Hepatocyte (in vitro differentiated cells): ENCODE data around the gene CLIP3. TPM values are rescaled to one million over a fixed set of nuclear protein-coding genes. Genes with fewer than 3 reads are reported as not detected.

ENCODE experiments used
- DNase-seq: peaks from one replicate; pipeline ENCODE4 v3.0.0-alpha.2; 2016; ENCODE audit warnings: low spot score
- H2AFZ ChIP-seq: fragments of 200-600 bp; sonication (generic); 2 replicates; pipeline ENCODE4 v1.6.0; 2016; ENCODE audit warnings: antibody characterized with exemption, mild to moderate bottlenecking
- H3K27ac ChIP-seq: fragments of 200-600 bp; sonication (generic); 2 replicates; pipeline ENCODE4 v1.5.1; 2016; ENCODE audit warnings: mild to moderate bottlenecking
- H3K27me3 ChIP-seq: fragments of 200-600 bp; sonication (generic); 2 replicates; pipeline ENCODE4 v1.6.1; 2016
- H3K36me3 ChIP-seq: fragments of 200-600 bp; sonication (generic); replicated peaks from 2 replicates; pipeline ENCODE4 v1.5.1; 2016; ENCODE audit warnings: low read depth; ENCODE audit not compliant: insufficient read depth
- H3K4me1 ChIP-seq: fragments of 200-600 bp; sonication (generic); 2 replicates; pipeline ENCODE4 v1.5.1; 2016; ENCODE audit warnings: mild to moderate bottlenecking, moderate library complexity; ENCODE audit not compliant: insufficient read depth
- H3K4me2 ChIP-seq: fragments of 200-600 bp; sonication (generic); 2 replicates; pipeline ENCODE4 v1.6.0; 2016
- H3K4me3 ChIP-seq: fragments of 200-600 bp; sonication (generic); 2 replicates; pipeline ENCODE4 v1.5.1; 2016; ENCODE audit warnings: mild to moderate bottlenecking
- H3K79me2 ChIP-seq: fragments of 200-600 bp; sonication (generic); 2 replicates; pipeline ENCODE4 v1.6.0; 2017; ENCODE audit warnings: mild to moderate bottlenecking
- H3K9me2 ChIP-seq: fragments of 200-600 bp; sonication (generic); replicated peaks from 2 replicates; pipeline ENCODE4 v1.6.0; 2017; ENCODE audit warnings: mild to moderate bottlenecking; ENCODE audit not compliant: insufficient read depth
- H3K9me3 ChIP-seq: fragments of 200-600 bp; sonication (generic); 2 replicates; pipeline ENCODE4 v1.5.1; 2016; ENCODE audit warnings: low read depth, mild to moderate bottlenecking
- H4K20me1 ChIP-seq: fragments of 200-600 bp; sonication (generic); 2 replicates; pipeline ENCODE4 v1.6.0; 2016; ENCODE audit warnings: mild to moderate bottlenecking; ENCODE audit not compliant: insufficient read depth, poor library complexity, severe bottlenecking
- CTCF ChIP-seq: fragments of 200-600 bp; sonication (generic); IDR thresholded peaks from 2 replicates; pipeline ENCODE4 v1.5.1; 2016; ENCODE audit warnings: antibody characterized with exemption, mild to moderate bottlenecking; ENCODE audit not compliant: poor library complexity
- EZH2 ChIP-seq: fragments of 200-600 bp; sonication (generic); IDR thresholded peaks from 2 replicates; pipeline ENCODE4 v1.6.1; 2016; ENCODE audit warnings: antibody characterized with exemption, mild to moderate bottlenecking, borderline replicate concordance
- EZH2phosphoT487 ChIP-seq: fragments of 200-600 bp; sonication (generic); IDR thresholded peaks from one replicate; pipeline ENCODE4 v1.6.1; 2018; ENCODE audit warnings: antibody characterized with exemption, mild to moderate bottlenecking, low read depth, moderate library complexity; ENCODE audit not compliant: unreplicated experiment, severe bottlenecking
- WGBS: methylation state at CpG from one replicate; pipeline ENCODE4 v1.1.6; 2016; ENCODE audit warnings: low lambda C conversion rate; ENCODE audit errors: missing lambda C conversion rate; 5-methylcytosine and 5-hydroxymethylcytosine counted together
- polyA plus RNA-seq: library from polyadenylated mRNA; unstranded; fragments of >200 nt; fragmentation: Nextera tagmentation; extraction: Ambion mirVana; gene quantifications from 2 replicates; pipeline ENCODE4 v1.2.1, GENCODE V29; 2016
- total RNA-seq: library from RNA; depleted of rRNA; stranded (reverse); fragments of >200 nt; gene quantifications from 2 replicates; pipeline ENCODE4 v1.2.3, GENCODE V29; 2014

CLIP3 gene
- total and polyA plus RNA-seq, 2 experiments from 2014 or later = 5.1 to 19.5 TPM

- Histone ChIP-seq H2AFZ (peak overlapping the region; percentile 35), H3K9me2 (no peaks in the 10 kb centered on the region), H4K20me1 (no peaks in the 10 kb centered on the region), H3K4me2 (peak overlapping the region; percentile 96), H3K4me3 (no peak overlapping the region), H3K9me3 (no peaks in the 10 kb centered on the region), H3K27me3 (peaks cover 28% of the 10 kb centered on the region), H3K4me1 (no peaks in the 10 kb centered on the region), H3K79me2 (no peaks in the 10 kb centered on the region), H3K36me3 (no peaks in the 10 kb centered on the region), H3K27ac (no peak overlapping the region)
- no peak for DNase-seq
- TF ChIP-seq CTCF (no peak), EZH2phosphoT487 (no peak), EZH2 (no peak)
- 32% methylated on average over 8 of the region's 8 CpGs for WGBS
Observed at GRCh38 chr19:35987571-35987896, 45.1 kb downstream of the CLIP3 start.

- Histone ChIP-seq H3K4me3 (no peak overlapping the region), H3K27ac (no peak overlapping the region), H3K9me2 (no peaks in the 10 kb centered on the region), H3K4me2 (peak overlapping the region; percentile 96), H3K9me3 (no peaks in the 10 kb centered on the region), H3K4me1 (no peaks in the 10 kb centered on the region), H3K79me2 (no peaks in the 10 kb centered on the region), H2AFZ (peak overlapping the region; percentile 35), H4K20me1 (no peaks in the 10 kb centered on the region), H3K27me3 (peaks cover 28% of the 10 kb centered on the region), H3K36me3 (no peaks in the 10 kb centered on the region)
- WGBS = 13% methylated on average over 37 of the region's 54 CpGs
- DNase-seq = peak; percentile 34
- TF ChIP-seq CTCF = peak; percentile 20
- no peak for TF ChIP-seq EZH2
Observed at GRCh38 chr19:35986664-35987570, 45.8 kb downstream of the CLIP3 start.

GRCh38 chr19:35986111-35986510, 46.6 kb downstream of the CLIP3 start:
- 93% methylated on average over 5 of the region's 5 CpGs for WGBS
- H3K9me2 ChIP-seq = no peaks in the 10 kb centered on the region

More at GRCh38 chr19:35986111-35986510, 46.6 kb downstream of the CLIP3 start:
- no peaks in the 10 kb centered on the region for H4K20me1 ChIP-seq
- no peak overlapping the region for H3K27ac ChIP-seq
- no peak for DNase-seq
- H2AFZ ChIP-seq = no peak overlapping the region
- no peak for TF ChIP-seq CTCF
- no peak for TF ChIP-seq EZH2phosphoT487
- TF ChIP-seq EZH2 = no peak
- peaks cover 34% of the 10 kb centered on the region for H3K27me3 ChIP-seq
- H3K4me3 ChIP-seq = no peak overlapping the region
- no peaks in the 10 kb centered on the region for H3K36me3 ChIP-seq
- H3K9me3 ChIP-seq = no peaks in the 10 kb centered on the region
- H3K79me2 ChIP-seq = no peaks in the 10 kb centered on the region
- no peaks in the 10 kb centered on the region for H3K4me1 ChIP-seq
- no peak overlapping the region for H3K4me2 ChIP-seq
